VCaP (cell line): Measurements from ENCODE around the gene TXNDC15.

Experiments used
- H3K27ac ChIP-seq: fragments of 450-650 bp; 2 replicates; pipeline ENCODE4 v1.5.1; 2017
- TF ChIP-seq, protein P1 (sequence below): fragments of 450-650 bp; conservative IDR thresholded peaks from 2 replicates; pipeline ENCODE4 v1.5.1; 2017; ENCODE audit warnings: mild to moderate bottlenecking, moderate library complexity

TXNDC15 gene

DNA sequence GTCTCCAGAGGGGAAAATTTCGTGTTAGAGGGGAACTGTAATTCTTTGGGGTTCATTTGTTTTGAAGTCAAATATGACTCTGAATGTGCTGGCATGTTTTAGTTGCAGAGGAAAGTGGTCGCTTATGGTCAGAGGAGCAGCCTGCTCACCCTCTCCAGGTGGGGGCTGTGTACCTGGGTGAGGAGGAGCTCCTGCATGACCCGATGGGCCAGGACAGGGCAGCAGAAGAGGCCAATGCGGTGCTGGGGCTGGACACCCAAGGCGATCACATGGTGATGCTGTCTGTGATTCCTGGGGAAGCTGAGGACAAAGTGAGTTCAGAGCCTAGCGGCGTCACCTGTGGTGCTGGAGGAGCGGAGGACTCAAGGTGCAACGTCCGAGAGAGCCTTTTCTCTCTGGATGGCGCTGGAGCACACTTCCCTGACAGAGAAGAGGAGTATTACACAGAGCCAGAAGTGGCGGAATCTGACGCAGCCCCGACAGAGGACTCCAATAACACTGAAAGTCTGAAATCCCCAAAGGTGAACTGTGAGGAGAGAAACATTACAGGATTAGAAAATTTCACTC, 13.5 kb downstream of the TXNDC15 start:
- TF ChIP-seq, protein P1, sequence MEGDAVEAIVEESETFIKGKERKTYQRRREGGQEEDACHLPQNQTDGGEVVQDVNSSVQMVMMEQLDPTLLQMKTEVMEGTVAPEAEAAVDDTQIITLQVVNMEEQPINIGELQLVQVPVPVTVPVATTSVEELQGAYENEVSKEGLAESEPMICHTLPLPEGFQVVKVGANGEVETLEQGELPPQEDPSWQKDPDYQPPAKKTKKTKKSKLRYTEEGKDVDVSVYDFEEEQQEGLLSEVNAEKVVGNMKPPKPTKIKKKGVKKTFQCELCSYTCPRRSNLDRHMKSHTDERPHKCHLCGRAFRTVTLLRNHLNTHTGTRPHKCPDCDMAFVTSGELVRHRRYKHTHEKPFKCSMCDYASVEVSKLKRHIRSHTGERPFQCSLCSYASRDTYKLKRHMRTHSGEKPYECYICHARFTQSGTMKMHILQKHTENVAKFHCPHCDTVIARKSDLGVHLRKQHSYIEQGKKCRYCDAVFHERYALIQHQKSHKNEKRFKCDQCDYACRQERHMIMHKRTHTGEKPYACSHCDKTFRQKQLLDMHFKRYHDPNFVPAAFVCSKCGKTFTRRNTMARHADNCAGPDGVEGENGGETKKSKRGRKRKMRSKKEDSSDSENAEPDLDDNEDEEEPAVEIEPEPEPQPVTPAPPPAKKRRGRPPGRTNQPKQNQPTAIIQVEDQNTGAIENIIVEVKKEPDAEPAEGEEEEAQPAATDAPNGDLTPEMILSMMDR: no peak
- no peak overlapping the region for H3K27ac ChIP-seq

DNA sequence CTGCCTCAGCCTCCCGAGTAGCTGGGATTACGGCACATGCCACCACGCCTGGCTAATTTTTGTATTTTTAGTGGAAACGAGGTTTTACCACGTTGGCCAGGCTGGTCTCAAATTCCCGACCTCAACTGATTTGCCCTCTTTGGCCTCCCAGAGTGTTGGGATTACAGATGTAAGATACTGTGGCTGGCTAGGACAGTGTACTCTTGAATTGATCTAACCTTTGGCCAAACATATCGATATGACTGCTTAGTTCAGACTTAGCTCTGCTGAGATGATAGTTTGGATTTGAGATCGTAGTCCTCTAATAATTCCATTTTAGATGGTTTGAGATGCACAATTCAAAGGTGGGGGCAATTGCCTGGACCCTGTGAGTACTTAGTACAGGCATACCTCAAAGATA, 15.2 kb downstream of the TXNDC15 start:
- H3K27ac ChIP-seq: no peak overlapping the region
- TF ChIP-seq, protein P1: no peak

DNA sequence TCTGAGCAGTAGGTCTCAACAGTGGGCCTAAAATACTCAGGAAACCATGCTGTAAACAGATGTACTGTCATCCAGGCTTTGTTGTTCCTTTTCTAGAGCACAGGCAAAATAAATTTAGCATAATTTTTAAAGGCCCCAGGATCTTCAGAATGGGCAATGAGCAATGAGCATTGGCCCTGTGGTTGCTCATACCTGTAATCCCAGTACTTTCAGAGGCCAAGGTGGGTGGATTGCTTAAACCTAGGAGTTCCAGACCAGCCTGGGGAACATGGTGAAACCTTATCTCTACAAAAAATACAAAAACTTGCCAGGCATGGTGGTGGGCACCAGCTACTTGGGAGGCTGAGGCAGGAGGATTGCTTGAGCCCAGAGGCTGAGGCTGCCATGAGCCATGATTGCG, 17.3 kb downstream of the TXNDC15 start:
- TF ChIP-seq, protein P1: no peak
- H3K27ac ChIP-seq: no peak overlapping the region

- no peak overlapping the region for H3K27ac ChIP-seq
- TF ChIP-seq, protein P1: no peak
These were observed 18.1 kb downstream of the TXNDC15 start for GRCh38 chr5:134892282-134892681.

GRCh38 chr5:134892926-134893325, 18.8 kb downstream of the TXNDC15 start:
- H3K27ac ChIP-seq: no peak overlapping the region
- TF ChIP-seq, protein P1: no peak

DNA sequence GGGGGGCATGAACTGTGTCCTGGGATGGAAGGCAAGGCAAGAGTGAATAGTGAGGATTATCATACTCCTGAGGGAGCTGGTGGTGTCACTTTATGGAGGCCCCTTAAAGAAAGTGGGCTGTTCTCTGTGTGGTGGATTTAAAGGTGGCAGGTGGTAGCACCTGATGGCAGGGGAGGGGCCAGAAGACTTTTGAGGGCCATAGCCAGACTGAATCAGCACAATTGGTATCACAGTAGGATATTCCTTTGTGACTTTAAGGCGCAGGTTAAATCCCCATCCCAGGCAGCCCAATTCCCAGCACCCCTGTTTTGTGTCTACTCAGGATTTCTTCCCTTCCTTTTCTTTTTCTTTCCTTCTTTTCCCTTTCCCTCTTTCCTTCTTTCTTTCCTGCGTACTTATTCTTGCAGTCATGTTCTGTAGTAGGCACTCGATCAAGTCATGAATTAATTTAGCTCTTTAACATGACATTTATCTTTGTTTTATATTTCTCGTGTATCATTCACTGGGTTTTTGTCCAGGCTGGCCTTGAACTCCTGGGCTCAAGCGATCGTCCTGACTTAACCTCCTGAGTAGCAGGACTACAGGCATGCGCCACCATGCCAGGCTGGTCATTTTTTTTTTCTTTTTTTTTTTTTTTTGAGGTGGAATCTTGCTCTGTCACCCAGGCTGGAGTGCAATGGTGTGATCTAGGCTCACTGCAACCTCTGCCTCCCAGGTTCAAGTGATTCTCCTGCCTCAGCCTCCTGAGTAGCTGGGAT, 19.8 kb downstream of the TXNDC15 start:
- H3K27ac ChIP-seq: no peak overlapping the region
- TF ChIP-seq, protein P1: no peak

- H3K27ac ChIP-seq: no peak overlapping the region
- TF ChIP-seq, protein P1: no peak
These were observed 28.1 kb downstream of the TXNDC15 start for GRCh38 chr5:134902071-134902801.
